GM12878 (cell line): Measurements from ENCODE around the gene KIF4B. TPM values are rescaled to one million over a fixed set of nuclear protein-coding genes. Genes with fewer than 3 reads are reported as not detected.

Source experiments
- ATAC-seq: fragments of 200-7000 bp; cut with Tn5 transposase; 3 replicates; pipeline ENCODE4 v1.9.1; 2020; ENCODE audit warnings: mild to moderate bottlenecking, moderate library complexity
- BruUV-seq: library from RNA; stranded (reverse); fragments of 400-500 nt; replicated peaks from 2 replicates; lab custom pipeline; 2021; lab: Mats Ljungman, UMichigan
- CTCF ChIA-PET: fragments of 300-600 bp; sonication (Branson Sonifier 250); formaldehyde crosslinking; extraction: SDS; loops from one replicate; lab custom pipeline; 2021; ENCODE audit warnings: inconsistent platforms; lab: Yijun Ruan, JAX
- POLR2A ChIA-PET: fragments of 350-600 bp; formaldehyde crosslinking; extraction: SDS; loops from one replicate; lab custom pipeline; 2021; ENCODE audit warnings: inconsistent platforms; lab: Charles Lee
- RAD21 ChIA-PET: fragments of 300-600 bp; sonication (Branson Sonifier 250); formaldehyde crosslinking; loops from one replicate; lab custom pipeline; 2023; ENCODE audit warnings: antibody characterized with exemption; ENCODE audit not compliant: unreplicated experiment; lab: Charles Lee
- SMC1A ChIA-PET: fragments of 300-600 bp; sonication (Branson Sonifier 250); formaldehyde crosslinking; loops from one replicate; lab custom pipeline; 2023; ENCODE audit not compliant: unreplicated experiment, uncharacterized antibody; lab: Charles Lee
- DNase-seq: peaks from one replicate; pipeline ENCODE4 v3.0.0-alpha.2; 2011; ENCODE audit warnings: low read depth, low spot score
- FAIRE-seq: peaks from 3 replicates; lab custom pipeline; 2011; peaks lifted over from hg19 to GRCh38; lab: Jason Lieb, UNC
- H2AFZ ChIP-seq: 2 replicates; pipeline ENCODE4 v1.6.0; 2011; ENCODE audit warnings: low read depth, low read length, control low read depth; ENCODE audit not compliant: control insufficient read depth
- H3K27ac ChIP-seq: 2 replicates; pipeline ENCODE4 v1.5.1; 2011; ENCODE audit warnings: control low read depth; ENCODE audit not compliant: control insufficient read depth, insufficient read depth
- H3K27me3 ChIP-seq, 2 experiments: replicated peaks in 1 of 2; 2 replicates each; pipeline versions ENCODE4 v1.6.0 to v1.6.1; 2011; ENCODE audit warnings: low read length in 1 of 2; ENCODE audit not compliant: control insufficient read depth in 2 of 2, insufficient read depth in 2 of 2
- H3K36me3 ChIP-seq, 2 experiments: 2 replicates each; pipeline ENCODE4 v1.5.1; 2011; ENCODE audit warnings: low read length in 1 of 2; ENCODE audit not compliant: control insufficient read depth in 2 of 2, insufficient read depth in 2 of 2
- H3K4me1 ChIP-seq: 2 replicates; pipeline ENCODE4 v1.6.1; 2011; ENCODE audit warnings: mild to moderate bottlenecking, low read length, moderate library complexity, mixed read lengths; ENCODE audit not compliant: control insufficient read depth, insufficient read depth
- H3K4me2 ChIP-seq: 2 replicates; pipeline ENCODE4 v1.6.0; 2011; ENCODE audit warnings: control low read depth; ENCODE audit not compliant: control insufficient read depth, insufficient read depth
- H3K4me3 ChIP-seq: fragments of 200-600 bp; sonication (generic); 2 replicates; pipeline ENCODE4 v1.5.1; 2016
- H3K79me2 ChIP-seq: 2 replicates; pipeline ENCODE4 v1.6.0; 2011; ENCODE audit warnings: low read length; ENCODE audit not compliant: control insufficient read depth, insufficient read depth
- H3K9ac ChIP-seq: 2 replicates; pipeline ENCODE4 v1.8.0; 2011; ENCODE audit warnings: low read length, control low read depth, mixed read lengths; ENCODE audit not compliant: control insufficient read depth, insufficient read depth
- H3K9me3 ChIP-seq: replicated peaks from 3 replicates; pipeline ENCODE4 v1.5.1; 2011; ENCODE audit warnings: mild to moderate bottlenecking, low read length; ENCODE audit not compliant: control insufficient read depth, insufficient read depth
- H4K20me1 ChIP-seq: 2 replicates; pipeline ENCODE4 v1.6.0; 2011; ENCODE audit not compliant: control insufficient read depth, insufficient read depth
- ASH2L ChIP-seq: fragments of 300-600, 200-600 bp; sonication (generic); IDR thresholded peaks from 2 replicates; pipeline ENCODE4 v1.6.1; 2017; ENCODE audit warnings: low read depth, mild to moderate bottlenecking, borderline replicate concordance
- CHD1 ChIP-seq: IDR thresholded peaks from 2 replicates; pipeline ENCODE4 v1.6.1; 2012; ENCODE audit warnings: low read depth, low read length, improper control_type of control experiment
- E4F1 ChIP-seq: fragments of 450-650 bp; IDR thresholded peaks from 2 replicates; pipeline ENCODE4 v1.6.1; 2018; ENCODE audit warnings: borderline replicate concordance, mild to moderate bottlenecking; ENCODE audit not compliant: partially characterized antibody
- HSF1 ChIP-seq: fragments of 150-350 bp; IDR thresholded peaks from 2 replicates; pipeline ENCODE4 v1.6.1; 2014; ENCODE audit warnings: mild to moderate bottlenecking, low read depth, low read length
- MAX ChIP-seq: IDR thresholded peaks from 2 replicates; pipeline ENCODE4 v1.6.1; 2012; ENCODE audit warnings: low read depth, low read length, improper control_type of control experiment
- MTA3 ChIP-seq: IDR thresholded peaks from 2 replicates; pipeline ENCODE4 v1.6.1; 2012; ENCODE audit warnings: low read length, inconsistent platforms, borderline replicate concordance
- POLR2AphosphoS2 ChIP-seq: IDR thresholded peaks from 2 replicates; pipeline ENCODE4 v1.6.1; 2011; ENCODE audit warnings: low read depth, mild to moderate bottlenecking, low read length, improper control_type of control experiment, moderate library complexity
- POU2F2 ChIP-seq: IDR thresholded peaks from 3 replicates; pipeline ENCODE4 v1.6.1; 2011; ENCODE audit warnings: low read depth, mild to moderate bottlenecking, low read length, borderline replicate concordance
- RAD21 ChIP-seq: IDR thresholded peaks from 2 replicates; pipeline ENCODE4 v1.6.1; 2011; ENCODE audit warnings: mild to moderate bottlenecking, low read depth, low read length, moderate library complexity; ENCODE audit not compliant: insufficient read depth
- TBL1XR1 ChIP-seq: IDR thresholded peaks from 2 replicates; pipeline ENCODE4 v1.6.1; 2012; ENCODE audit warnings: low read depth, low read length, improper control_type of control experiment
- TCF12 ChIP-seq: IDR thresholded peaks from 2 replicates; pipeline ENCODE4 v1.6.1; 2011; ENCODE audit warnings: low read depth, mild to moderate bottlenecking, low read length
- YBX1 ChIP-seq: fragments of 450-650 bp; IDR thresholded peaks from 2 replicates; pipeline ENCODE4 v1.6.1; 2016; ENCODE audit warnings: antibody characterized with exemption
- ZNF687 ChIP-seq: fragments of 450-650 bp; IDR thresholded peaks from 2 replicates; pipeline ENCODE4 v1.6.1; 2017; ENCODE audit warnings: mild to moderate bottlenecking, moderate library complexity
- ZZZ3 ChIP-seq: IDR thresholded peaks from 2 replicates; pipeline ENCODE4 v1.6.1; 2011; ENCODE audit warnings: low read depth; ENCODE audit not compliant: control insufficient read depth, insufficient read length
- WGBS: methylation state at CpG from one replicate; pipeline ENCODE4 v1.1.6; 2016; ENCODE audit warnings: low lambda C conversion rate; ENCODE audit not compliant: insufficient replicate concordance, insufficient coverage; ENCODE audit errors: missing lambda C conversion rate; 5-methylcytosine and 5-hydroxymethylcytosine counted together
- in situ Hi-C: fragments of 300-500 bp; cut with MboI; formaldehyde crosslinking; loops from 9 replicates; pipeline ENCODE4 v1.14.3; 2018; ENCODE audit warnings: mixed read lengths
- intact Hi-C: fragments of 100-400 bp; cut with micrococcal nuclease; formaldehyde crosslinking; loops from one replicate; pipeline ENCODE4 v1.14.2; 2022; ENCODE audit not compliant: unreplicated experiment
- polyA plus RNA-seq, 11 experiments: library from polyadenylated mRNA; depleted of rRNA in 4 of 11; unstranded in 6 of 11; stranded (reverse) in 5 of 11; fragments of >200 nt; fragmentation: Nextera tagmentation in 4 of 11; fragmentation: Illumina TruSeq in 1 of 11; extraction: Ambion mirVana in 4 of 11; extraction: Trizol in 1 of 11; gene quantifications; 1 replicate in 1 of 11; 2 replicates in 10 of 11; pipeline versions ENCODE4 v1.2.1 to v1.2.3, GENCODE V29; 2011 to 2016; ENCODE audit warnings: inconsistent platforms in 2 of 11, missing spikeins in 2 of 11, low read depth in 1 of 11
- total RNA-seq, 4 experiments: library from RNA; depleted of rRNA in 3 of 4; stranded (reverse); fragments of >200 nt in 3 of 4; fragmentation: Illumina TruSeq in 1 of 4; extraction: Trizol in 1 of 4; gene quantifications; 2 replicates each; pipeline versions ENCODE4 v1.2.1 to v1.2.3, GENCODE V29; 2013 to 2021

KIF4B gene
- total and polyA plus RNA-seq, 10 of the 15 experiments (the other 5 are each of a cell fraction or from before 2014, with no cell fraction given), result 0.02 to 0.20 (median 0.05) TPM; not detected in 4

- in situ Hi-C loops (no loop called here), intact Hi-C loops (no loop called here)
- no peaks in the 10 kb centered on the region for H3K4me1 ChIP-seq
- H3K27ac ChIP-seq, result no peak overlapping the region
- TF ChIP-seq CHD1, result no peak
- no peak for TF ChIP-seq POU2F2
- TF ChIP-seq E4F1, result no peak
- no peak for TF ChIP-seq HSF1
- TF ChIP-seq TBL1XR1, result no peak
- TF ChIP-seq MAX, result no peak
- TF ChIP-seq MTA3, result no peak
- no peak for TF ChIP-seq ZZZ3
- TF ChIP-seq POLR2AphosphoS2, result no peak
- TF ChIP-seq RAD21, result no peak
- TF ChIP-seq ZNF687, result no peak
- no peak for TF ChIP-seq TCF12
- TF ChIP-seq YBX1, result no peak
- no peak for TF ChIP-seq ASH2L
- ATAC-seq (no peak), FAIRE-seq (no peak), DNase-seq (no peak)
- H3K4me3 ChIP-seq, result no peak overlapping the region
- no TSS peak for BruUV-seq
- no peaks in the 10 kb centered on the region for H3K79me2 ChIP-seq
- no peaks in the 10 kb centered on the region; a peak in 1 of 4 replicates for H3K27me3 ChIP-seq
- H3K36me3 ChIP-seq, result no peaks in the 10 kb centered on the region
- RAD21 ChIA-PET, result no interaction called here
- 8% methylated on average over 1 of the region's 1 CpG for WGBS
- CTCF ChIA-PET, result no interaction called here
- no peaks in the 10 kb centered on the region for H4K20me1 ChIP-seq
- no peak overlapping the region for H2AFZ ChIP-seq
- H3K9me3 ChIP-seq, result no peaks in the 10 kb centered on the region
- no peak overlapping the region for H3K9ac ChIP-seq
- SMC1A ChIA-PET, result no interaction called here
- POLR2A ChIA-PET, result no interaction called here
- H3K4me2 ChIP-seq, result no peak overlapping the region
These were observed 44.1 kb downstream of the KIF4B start for GRCh38 chr5:155057626-155058025.
